GM18868 (cell line): ENCODE measurements around the gene HJV.

Source experiments
- ATAC-seq: cut with Tn5 transposase; IDR thresholded peaks from one replicate; pipeline ENCODE4 v1.9.1; 2021; ENCODE audit warnings: mild to moderate bottlenecking, moderate library complexity; ENCODE audit not compliant: unreplicated experiment

Gene HJV

DNA sequence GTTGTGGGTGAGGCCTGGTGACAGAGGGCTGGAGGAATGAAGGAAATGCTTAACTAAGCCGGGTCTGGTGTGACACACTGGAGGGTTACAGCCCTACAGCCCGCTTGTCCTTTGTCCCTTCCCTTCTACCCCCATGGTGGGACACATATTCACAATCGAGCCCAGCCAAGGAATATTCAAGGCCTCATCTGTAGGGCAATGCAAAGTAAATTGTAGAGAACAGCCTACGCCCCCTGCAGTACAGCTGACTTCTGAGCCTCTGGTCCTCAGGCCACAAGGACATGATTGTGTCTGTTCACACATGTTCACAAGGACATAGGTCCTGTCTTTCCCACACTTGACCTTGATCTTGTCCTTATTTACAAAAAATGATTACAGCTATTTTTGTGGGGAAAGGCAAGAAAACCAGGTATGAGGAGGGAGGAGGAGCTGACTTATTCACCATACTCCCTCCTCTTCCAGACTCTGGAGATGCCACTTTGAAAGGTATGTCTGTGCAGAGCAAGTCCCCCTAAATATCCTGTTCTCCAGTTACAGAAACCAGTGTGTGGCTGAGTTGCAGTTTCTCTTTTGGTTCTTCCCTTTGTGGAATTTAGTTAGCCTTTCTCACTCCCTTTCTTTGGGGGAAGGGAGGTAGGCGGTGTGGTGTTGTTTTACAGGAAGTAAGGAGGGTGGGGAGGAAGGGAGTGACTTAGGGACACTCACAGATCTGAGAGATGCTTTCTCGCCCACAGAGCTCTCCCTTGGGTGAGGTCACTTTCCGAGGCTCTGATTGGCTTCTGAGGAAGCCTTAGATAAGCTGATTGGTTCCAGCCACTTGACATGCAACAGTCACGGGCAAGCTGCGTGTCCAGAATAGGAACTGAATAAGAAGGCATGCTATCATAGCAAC lies 42.4 kb downstream of the HJV start:
- ATAC-seq: peak; percentile 90

DNA sequence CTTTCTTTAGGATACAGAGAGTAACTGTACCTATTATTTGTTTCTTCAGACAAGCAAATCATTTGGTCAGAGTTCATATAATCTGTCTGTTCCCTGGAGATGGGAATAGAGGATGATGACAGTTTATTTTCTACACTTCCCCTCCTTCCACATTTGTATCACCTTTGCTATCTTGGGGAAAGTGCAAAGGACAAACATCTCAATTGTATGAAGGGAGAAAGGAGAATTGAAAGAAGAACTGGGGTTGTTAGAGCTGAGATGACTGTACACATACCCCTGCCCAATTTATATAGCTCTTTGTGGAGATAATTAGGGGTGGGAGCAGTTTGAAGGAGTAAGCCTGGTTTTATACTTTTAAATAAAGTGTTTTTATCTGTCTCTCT lies 43.1 kb downstream of the HJV start:
- no peak for ATAC-seq

DNA sequence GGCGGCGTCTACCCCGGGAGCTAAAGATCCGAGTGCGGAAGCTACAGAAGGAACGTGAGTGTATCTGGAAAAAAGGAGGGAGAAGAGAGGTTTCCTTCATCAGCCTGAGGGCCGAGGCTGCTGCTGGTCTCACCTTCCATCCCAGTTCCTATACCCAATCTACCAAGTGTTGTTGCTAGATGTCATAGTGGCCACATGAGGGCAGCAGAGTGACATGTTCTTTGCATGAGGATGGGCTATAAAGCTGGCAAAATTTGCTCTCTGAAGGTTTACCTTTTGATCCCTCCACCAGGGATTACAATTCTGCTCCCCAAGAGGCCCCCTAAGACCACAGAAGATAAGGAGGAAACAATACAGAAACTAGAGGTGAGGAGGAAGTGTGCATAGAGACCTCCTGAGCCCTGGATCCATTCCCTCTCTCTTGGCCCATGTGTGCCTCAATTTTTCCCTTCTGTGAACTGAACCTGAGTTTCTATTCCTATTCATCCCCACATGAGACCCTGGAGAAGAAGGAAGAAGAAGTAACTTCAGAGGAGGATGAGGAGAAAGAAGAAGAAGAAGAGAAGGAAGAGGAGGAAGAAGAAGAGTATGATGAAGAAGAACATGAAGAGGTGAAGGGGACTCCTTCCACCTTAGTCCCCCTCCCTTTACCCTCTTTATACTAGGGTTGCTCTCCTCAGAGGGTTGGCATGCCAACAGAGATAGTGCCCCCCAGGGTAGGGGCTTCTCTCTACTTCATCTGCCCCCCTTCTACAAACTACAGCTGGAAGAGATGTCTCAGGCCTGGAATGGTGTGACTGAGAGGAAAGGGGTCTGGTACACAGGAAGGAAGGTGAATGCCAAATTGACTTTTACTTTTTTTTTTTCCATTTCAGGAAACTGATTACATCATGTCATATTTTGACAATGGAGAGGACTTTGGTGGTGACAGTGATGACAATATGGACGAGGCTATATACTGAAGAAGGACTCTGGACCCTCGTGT lies 43.8 kb downstream of the HJV start:
- no peak for ATAC-seq

DNA sequence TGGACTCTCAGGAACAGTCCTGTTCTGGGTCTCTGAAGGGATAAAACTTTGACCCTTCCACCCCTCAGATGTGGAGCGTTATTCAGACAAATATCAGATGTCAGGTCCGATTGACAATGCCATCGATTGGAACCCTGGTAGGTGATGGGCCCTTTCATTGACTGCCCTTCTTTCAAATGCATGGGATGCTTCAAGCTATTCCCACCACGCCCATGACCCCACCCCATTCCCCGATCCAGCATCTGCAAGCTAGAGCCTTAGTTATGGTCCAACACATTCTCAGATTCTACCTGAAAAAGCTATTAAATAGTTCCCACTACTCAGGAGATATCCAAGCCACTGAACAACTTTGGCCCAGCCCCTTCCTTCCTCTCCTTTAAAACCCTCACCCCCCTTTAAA lies 44.5 kb downstream of the HJV start:
- no peak for ATAC-seq

DNA sequence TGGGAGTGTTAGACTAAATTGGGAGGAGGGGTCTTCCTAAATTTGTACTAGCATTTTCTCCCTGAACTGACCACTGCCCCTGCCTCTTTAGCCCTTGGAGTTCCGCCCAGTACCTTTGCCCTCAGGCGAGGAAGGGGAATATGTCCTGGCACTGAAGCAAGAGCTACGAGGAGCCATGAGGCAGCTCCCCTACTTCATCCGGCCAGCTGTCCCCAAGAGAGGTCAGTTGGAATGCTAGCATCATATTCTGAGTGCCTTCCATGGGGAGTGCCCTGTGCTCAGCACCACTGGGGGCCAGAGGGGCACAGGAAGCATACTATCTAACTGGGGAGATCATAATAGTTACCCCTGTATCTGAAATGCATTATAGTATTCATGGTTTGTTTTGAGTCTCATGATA lies 46.3 kb downstream of the HJV start:
- ATAC-seq: no peak

DNA sequence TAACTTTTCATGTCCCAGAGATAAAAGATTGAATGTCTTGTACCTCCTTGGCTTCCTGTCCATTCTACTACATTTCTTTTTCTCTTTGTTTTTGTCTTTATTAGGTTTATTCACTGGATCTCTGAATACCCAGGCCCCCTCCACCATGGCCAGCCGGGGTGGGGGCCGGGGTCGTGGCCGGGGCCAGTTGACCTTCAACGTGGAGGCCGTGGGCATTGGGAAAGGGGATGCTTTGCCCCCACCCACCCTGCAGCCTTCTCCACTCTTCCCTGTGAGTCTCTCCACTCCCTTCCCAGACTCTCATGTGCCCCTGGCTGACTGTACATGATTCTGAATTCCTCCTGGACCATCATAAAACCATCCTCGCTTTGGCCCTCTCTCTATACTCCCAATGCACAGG lies 46.8 kb downstream of the HJV start:
- no peak for ATAC-seq

DNA sequence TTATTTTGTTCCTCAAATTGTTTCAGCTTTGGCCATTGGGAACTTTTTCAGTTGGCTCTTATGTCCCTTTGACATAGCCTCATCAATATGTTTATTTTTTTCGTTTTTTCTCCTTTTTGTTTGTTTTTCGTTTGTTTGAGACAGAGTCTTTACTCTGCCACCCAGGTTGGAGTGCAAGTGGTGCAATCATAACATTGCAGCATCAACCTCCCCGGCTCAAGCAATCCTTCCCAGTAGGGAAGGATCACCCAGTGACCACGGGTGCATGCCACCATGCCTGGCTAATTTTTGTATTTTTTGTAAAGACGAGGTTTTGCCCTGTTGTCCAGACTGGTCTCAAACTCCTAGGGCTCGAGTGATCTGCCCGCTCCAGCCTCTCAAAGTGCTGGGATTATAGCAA lies 49.0 kb downstream of the HJV start:
- ATAC-seq: no peak
